NCI-H187 treated with DMSO at 0.1 percent for 48 hours (cell line): Measurements from ENCODE around the gene TNNC1.

Experiments
- DNase-seq: peaks from one replicate; lab custom pipeline; 2025; lab: John Stamatoyannopoulos, UW

TNNC1 gene

GRCh38 chr3:52484680-52485461 is 31.0 kb upstream of the TNNC1 start:
- no peak for DNase-seq

DNA sequence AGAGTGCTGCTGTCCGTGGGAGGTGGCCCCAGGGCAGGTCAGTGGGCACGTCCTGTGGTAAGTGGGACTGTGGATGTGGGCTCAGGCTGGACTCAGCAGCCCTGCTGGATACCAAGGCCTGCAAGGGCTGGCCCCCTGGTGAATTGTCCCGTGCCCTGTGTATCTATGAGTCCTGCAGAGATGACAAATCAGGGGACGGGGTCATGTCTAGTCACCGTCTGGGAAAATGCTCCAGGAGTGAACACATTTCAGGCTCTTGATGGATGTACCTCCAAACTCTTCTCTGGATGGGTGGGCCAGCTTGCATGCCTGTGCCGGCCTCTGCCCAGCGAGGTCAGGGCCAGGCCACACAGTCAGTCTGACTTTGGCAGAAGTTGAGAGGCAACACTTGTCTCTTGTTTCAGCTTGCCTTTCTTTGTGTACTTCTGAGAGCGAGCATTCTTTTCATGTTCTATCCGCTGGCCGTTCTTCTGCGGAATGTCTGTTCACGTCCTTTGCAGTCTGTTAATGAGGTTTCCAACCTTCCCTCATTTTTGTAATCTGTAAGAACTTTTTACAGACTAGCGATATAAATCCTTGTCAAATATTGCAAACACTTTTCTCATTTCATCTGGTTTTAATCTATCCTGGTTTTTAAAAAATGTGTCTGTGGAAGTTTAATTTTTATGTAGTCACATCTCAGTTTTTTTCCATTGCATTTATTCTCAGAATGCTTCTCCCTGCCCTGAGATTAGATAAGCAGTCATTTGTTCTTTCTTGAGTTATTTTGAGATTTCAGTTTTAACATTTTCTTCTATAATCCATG is 29.9 kb upstream of the TNNC1 start:
- no peak for DNase-seq

GRCh38 chr3:52483081-52483480 is 29.2 kb upstream of the TNNC1 start:
- DNase-seq, result no peak

DNA sequence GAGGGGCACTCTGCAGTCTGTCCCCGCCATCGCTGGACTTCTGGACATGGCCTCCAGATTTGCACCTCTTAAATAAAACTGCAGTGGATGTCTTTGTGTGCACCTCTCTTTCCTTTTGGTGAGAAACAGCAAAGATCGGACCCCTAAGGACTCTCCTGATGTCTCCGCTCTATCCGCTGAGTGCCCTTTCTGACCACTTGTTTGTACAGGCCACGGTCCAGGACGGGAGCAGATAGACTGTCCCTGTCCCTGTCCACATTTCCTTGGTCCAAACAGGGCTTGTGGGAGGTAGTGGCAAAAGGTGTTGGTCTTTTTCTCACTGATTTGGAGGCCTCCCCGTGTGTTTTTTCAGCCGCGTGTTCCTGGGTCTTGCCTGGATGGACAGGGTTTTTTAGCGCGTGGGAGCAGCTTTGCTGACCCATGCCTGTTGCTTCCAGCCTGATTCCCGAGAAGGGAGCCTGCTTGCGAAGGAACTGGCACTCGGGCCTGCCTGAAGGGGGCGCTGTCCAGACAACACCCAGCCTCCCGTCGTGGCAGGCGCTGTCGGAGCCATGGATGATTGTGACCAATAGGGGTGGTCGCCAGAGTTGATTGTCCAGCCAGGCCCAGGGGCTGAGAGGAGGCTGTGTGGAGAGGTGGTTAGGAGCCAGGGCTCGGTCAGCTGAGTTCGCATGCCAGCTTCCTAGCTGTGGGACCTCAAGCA is 28.1 kb upstream of the TNNC1 start:
- DNase-seq, result no peak

DNA sequence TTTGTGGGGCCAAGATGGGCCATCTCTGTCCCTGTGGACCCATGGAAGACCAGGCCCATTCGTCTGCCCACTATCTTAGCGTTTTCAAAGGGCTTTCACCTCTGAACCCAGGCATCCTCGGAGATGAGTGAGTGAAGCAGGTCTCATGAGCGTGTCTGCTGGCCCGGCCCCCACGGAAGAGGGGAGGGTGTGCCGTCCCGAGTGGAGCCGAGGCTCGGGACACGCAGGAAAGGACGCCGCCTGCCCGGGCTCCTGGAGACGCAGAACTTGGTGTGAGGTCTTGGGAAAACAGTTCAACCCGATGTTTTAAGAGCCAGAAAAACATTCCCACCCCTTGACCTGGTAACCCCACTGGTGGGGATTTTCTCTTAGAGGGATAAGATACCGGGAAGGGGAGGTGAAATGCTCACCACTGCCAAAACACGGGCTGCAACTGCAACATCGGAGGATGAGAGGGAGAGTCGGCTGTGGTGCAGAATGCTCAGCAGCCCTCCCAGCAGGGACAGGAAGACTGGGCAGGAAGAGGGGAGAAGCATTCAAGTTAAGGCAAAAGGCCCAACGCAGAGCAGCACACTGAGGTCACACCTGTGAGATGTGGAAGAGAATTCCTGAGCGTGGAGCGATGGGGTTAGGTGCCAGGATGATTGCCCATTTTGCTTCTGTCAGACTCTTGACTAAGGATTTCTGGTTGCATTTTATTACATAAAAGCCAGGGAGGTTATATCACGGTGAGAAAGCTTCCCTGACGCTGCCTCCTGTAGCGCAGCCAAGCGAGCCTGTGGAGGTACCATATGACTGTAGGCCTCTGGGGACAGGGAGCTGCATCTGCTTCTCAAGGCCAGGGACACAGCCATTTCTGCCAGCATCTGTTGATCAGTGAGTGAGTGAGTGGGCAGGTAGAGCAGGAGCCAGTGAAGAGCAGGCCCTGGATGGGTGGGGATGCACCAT is 27.2 kb upstream of the TNNC1 start:
- no peak for DNase-seq

- no peak for DNase-seq
These were observed 26.2 kb upstream of the TNNC1 start for GRCh38 chr3:52479877-52480575.

DNA sequence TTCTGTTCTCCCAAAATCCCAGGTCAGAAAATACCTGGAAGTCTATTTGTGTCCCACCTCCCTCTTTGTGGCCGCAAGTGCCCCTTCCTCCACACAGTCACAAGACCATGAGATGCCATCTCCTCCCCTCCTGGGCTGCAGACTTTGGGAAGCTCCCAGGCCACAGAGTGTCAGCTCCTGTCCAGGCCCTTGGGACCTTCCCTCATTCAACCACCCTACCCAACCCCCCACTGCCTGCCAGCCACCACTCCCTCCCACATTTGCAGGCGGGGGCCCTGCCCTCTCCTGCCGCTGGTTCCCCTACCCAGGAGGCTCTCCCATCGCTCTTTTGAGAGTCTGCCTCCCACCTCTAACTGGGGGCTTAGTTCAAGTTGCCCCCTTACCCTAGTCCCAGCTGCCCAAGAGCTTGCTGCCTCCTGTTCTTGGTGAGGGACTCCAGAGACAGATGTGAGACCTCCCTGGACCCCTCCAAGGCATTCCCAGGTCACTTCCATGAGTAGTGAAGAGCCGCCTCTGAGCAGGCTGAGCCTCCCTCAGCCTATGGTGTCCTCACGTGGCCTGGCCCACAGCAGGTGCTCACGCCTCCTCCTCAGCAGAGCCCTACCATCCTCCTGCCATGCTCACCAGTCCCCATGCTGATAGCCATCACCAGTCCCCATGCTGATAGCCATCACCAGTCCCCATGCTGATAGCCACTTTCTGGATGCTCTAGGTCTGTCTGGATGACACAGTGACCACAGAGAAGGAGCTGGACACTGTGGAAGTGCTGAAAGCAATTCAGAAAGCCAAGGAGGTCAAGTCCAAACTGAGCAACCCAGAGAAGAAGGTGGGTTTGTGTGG is 25.4 kb upstream of the TNNC1 start:
- no peak for DNase-seq

DNA sequence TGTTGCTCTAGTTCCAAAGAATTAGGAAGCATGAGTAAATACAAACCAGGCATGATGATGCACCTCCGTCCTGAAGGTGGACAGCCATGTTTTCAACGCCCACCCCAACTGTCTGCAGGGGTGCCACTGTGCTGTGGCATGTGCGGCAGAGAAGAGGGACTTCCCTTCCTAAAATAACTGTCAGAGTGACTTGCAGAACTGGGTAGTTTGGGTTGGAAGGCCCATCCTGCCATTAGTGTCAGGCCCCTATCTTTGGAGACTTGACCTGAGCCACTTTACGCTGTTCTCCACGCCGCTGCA is 23.9 kb upstream of the TNNC1 start:
- no peak for DNase-seq

DNA sequence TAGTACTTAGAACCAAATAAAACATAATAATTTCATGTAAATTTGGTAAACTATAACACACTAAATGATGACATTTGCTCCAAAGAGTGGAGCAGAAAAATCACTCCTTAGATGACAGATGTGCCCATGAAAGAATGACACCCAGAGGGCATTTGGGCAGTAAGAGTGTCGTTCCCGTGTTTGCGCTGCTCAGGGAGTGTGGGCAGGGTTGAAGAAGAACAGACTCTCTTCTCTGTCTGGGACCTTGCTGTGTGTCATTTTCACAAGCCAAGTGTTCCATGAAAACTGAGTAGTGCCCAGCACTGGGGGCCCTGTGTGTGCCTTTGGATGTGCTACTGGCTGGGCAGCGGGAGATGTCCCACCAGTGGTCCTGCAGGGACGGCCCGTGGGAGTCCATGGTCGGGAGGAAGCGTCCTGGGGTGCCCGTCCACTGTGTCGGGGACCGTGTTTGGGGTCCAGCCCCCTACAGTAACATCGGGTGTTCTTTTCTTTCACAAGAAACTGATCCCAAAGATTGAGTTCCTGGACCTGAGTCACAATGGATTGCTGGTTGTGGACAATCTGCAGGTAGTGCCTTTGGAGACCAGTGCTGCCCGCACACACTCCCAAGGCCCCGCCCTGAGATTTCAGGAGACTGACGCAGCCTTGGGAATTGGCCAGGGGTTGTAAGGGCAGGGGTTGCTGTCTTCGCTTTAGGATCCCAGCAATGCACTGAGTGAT is 23.4 kb upstream of the TNNC1 start:
- DNase-seq, result no peak

GRCh38 chr3:52473026-52473425 is 19.2 kb upstream of the TNNC1 start:
- DNase-seq, result no peak

GRCh38 chr3:52472239-52473000 is 18.6 kb upstream of the TNNC1 start:
- DNase-seq, result no peak

DNA sequence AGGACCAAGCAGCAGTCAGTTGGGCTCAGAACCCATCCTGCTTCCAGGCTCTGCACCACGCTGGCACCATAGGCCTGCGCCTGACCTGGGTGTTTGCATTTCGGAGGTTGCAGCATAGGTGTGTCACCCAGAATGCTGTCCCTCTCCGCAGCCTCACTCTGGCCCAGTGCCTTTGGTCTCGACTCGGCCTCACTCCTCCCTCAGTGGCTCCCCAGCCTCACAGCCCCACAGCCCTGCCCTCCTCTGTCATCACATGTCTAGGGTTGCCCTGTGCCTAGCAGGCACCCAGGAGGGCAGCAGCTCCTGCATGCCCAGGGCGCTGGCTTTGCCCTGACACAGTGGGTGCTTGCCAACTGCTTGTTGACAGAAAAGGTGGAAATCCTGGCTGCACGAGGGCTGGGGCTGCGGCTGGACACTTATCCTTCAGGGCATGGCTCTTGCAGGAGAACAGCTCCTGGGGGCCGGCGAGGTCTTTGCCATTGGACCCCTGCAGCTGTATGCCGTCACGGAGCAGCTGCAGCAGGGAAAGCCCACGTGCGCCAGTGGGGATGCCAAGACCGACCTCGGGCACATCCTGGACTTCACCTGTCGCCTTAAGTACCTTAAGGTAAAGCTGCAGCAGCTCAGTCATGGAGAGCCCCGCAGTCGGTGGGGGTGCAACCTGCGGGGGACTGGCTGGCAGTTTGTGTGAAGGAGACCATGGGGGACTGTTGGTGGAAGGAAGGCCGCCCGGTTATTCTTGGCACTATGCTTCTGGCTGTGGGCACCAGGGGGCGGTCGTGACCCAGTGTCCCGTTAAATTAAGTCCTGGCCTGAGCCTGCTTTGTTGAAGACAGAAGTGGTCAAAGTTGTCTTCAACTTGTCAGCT is 17.8 kb upstream of the TNNC1 start:
- DNase-seq, result no peak

GRCh38 chr3:52470920-52471319 is 17.1 kb upstream of the TNNC1 start:
- no peak for DNase-seq

DNA sequence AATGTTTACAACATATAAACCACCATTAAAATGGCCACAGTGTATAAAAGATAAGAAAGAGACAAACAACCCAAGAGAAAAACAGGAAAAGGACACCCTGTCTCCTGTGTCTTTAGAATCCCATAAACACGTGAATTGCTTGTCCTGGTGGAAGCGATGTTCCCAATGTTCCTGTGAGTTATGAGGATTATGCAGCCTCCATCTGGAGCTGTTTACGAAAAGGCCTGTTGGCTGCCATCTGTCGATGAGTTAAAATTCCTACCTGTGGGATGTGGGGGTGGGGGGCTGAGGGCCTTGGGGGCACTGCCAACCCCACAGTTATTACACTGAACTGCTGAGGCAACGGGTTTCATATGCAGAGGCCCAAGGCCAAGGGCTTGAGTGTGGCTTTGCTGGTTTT is 15.2 kb upstream of the TNNC1 start:
- no peak for DNase-seq

- DNase-seq, result no peak
These were observed 14.5 kb upstream of the TNNC1 start for GRCh38 chr3:52468336-52468735.

DNA sequence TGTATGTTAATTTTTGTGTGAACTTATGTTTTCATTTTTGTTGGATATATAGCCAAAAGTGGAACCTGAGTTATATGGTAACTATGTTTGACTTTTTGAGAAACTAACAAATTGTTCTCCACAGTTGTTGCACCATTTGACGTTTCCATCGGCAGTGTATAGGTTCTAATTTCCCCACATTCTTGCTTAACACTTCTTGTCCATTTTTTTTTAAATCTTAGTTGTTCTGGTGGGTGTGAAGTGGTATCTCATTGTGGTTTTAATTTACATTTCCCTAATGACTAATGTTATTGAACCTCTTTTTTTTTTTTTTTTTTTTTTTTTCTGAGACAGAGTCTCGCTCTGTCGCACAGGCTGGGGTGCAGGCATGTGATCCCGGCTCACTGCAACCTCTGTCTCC is 9.6 kb upstream of the TNNC1 start:
- no peak for DNase-seq

GRCh38 chr3:52461874-52462273 is 8.0 kb upstream of the TNNC1 start:
- DNase-seq, result no peak
